Measurements from ENCODE around the gene ALDH1A3. TPM values are rescaled to one million over a fixed set of nuclear protein-coding genes. Genes with fewer than 3 reads are reported as not detected.

ALDH1A3 gene
- total RNA-seq, 1 experiment from 2014 or later = 14.0 TPM

- TF ChIP-seq ATF2 (CRISPR knock-in tag; IDR thresholded peaks at IDR 0.05; ENCODE audit: borderline replicate concordance, low read depth) = no peak
- no peak for TF ChIP-seq AR (CRISPR knock-in tag; IDR thresholded peaks at IDR 0.05)
- no peak for TF ChIP-seq ATF3 (CRISPR knock-in tag; conservative IDR thresholded peaks at IDR 0.05)
These were observed 16.1 kb downstream of the ALDH1A3 start (continued) for GRCh38 chr15:100895721-100896120.

- TF ChIP-seq MXD4 (CRISPR knock-in tag; IDR thresholded peaks at IDR 0.05; ENCODE audit: borderline replicate concordance) = no peak
- ATAC-seq (no peak), DNase-seq (ENCODE audit: low spot score) (no peak)
- POLR2A ChIA-PET = no interaction called here
- CTCF ChIA-PET = interaction anchor here (1.1 to 2.9 kb wide), 3 partner anchors 17 to 111 kb away, joined by 3 to 10 read pairs (median 7); no protein-coding TSS in a partner anchor
- no peaks in the 10 kb centered on the region for H3K36me3 Mint-ChIP-seq
- H3K27ac Mint-ChIP-seq = no peak overlapping the region
- peaks cover 7% of the 10 kb centered on the region; the same call in 1 of the 2 replicates for H3K4me1 Mint-ChIP-seq
- H3K27me3 Mint-ChIP-seq (ENCODE audit: low read depth) = no peaks in the 10 kb centered on the region
- no peaks in the 10 kb centered on the region for H3K9me3 Mint-ChIP-seq
- H3K4me3 Mint-ChIP-seq = no peak overlapping the region
These were observed 17.9 kb downstream of the ALDH1A3 start for GRCh38 chr15:100897221-100898151.

DNA sequence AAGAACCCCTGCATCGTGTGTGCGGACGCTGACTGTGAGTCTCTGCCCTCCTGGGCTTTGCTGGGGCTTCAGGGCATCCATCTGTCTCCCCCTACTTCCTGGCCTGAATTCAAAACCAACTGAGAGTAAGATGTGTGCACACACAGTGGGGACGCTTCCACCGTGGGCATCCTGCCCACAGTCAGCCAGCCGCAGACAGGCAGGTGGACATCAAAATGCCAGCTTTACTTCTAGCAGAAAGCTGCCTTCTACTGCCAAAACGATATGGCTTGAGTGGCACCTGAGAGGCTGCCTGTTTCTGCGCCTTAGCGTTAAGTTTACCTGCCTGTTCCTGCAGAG is 18.5 kb downstream of the ALDH1A3 start:
- Mint-ChIP-seq H3K27ac (no peak overlapping the region), H3K4me1 (peaks cover 7% of the 10 kb centered on the region; the same call in 1 of the 2 replicates), H3K27me3 (ENCODE audit: low read depth) (no peaks in the 10 kb centered on the region), H3K4me3 (no peak overlapping the region), H3K36me3 (no peaks in the 10 kb centered on the region), H3K9me3 (no peaks in the 10 kb centered on the region)
- no peak for ATAC-seq
- POLR2A ChIA-PET = no interaction called here
- no peak for DNase-seq (ENCODE audit: low spot score)
- CTCF ChIA-PET = interaction anchor here (1.1 to 2.9 kb wide), 5 partner anchors 17 to 111 kb away, joined by 3 to 10 read pairs (median 4); no protein-coding TSS in a partner anchor
- TF ChIP-seq GABPB1 (CRISPR knock-in tag; IDR thresholded peaks at IDR 0.05) (no peak), ZNF138 (CRISPR knock-in tag; conservative IDR thresholded peaks at IDR 0.05) (no peak), ELF4 (CRISPR knock-in tag; IDR thresholded peaks at IDR 0.05; ENCODE audit: low read depth) (no peak), ZBTB21 (CRISPR knock-in tag; IDR thresholded peaks at IDR 0.05; ENCODE audit: borderline replicate concordance) (no peak), ZNF281 (CRISPR knock-in tag; IDR thresholded peaks at IDR 0.05) (no peak), TP53 (CRISPR knock-in tag; IDR thresholded peaks at IDR 0.05) (no peak), ETV6 (CRISPR knock-in tag; IDR thresholded peaks at IDR 0.05) (no peak)
- TF ChIP-seq, protein P1, sequence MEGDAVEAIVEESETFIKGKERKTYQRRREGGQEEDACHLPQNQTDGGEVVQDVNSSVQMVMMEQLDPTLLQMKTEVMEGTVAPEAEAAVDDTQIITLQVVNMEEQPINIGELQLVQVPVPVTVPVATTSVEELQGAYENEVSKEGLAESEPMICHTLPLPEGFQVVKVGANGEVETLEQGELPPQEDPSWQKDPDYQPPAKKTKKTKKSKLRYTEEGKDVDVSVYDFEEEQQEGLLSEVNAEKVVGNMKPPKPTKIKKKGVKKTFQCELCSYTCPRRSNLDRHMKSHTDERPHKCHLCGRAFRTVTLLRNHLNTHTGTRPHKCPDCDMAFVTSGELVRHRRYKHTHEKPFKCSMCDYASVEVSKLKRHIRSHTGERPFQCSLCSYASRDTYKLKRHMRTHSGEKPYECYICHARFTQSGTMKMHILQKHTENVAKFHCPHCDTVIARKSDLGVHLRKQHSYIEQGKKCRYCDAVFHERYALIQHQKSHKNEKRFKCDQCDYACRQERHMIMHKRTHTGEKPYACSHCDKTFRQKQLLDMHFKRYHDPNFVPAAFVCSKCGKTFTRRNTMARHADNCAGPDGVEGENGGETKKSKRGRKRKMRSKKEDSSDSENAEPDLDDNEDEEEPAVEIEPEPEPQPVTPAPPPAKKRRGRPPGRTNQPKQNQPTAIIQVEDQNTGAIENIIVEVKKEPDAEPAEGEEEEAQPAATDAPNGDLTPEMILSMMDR (IDR thresholded peaks at IDR 0.05) = no peak
- TF ChIP-seq, protein P2, sequence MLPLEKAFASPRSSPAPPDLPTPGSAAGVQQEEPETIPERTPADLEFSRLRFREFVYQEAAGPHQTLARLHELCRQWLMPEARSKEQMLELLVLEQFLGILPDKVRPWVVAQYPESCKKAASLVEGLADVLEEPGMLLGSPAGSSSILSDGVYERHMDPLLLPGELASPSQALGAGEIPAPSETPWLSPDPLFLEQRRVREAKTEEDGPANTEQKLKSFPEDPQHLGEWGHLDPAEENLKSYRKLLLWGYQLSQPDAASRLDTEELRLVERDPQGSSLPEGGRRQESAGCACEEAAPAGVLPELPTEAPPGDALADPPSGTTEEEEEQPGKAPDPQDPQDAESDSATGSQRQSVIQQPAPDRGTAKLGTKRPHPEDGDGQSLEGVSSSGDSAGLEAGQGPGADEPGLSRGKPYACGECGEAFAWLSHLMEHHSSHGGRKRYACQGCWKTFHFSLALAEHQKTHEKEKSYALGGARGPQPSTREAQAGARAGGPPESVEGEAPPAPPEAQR (CRISPR knock-in tag; IDR thresholded peaks at IDR 0.05) = no peak
- TF ChIP-seq, protein P3, sequence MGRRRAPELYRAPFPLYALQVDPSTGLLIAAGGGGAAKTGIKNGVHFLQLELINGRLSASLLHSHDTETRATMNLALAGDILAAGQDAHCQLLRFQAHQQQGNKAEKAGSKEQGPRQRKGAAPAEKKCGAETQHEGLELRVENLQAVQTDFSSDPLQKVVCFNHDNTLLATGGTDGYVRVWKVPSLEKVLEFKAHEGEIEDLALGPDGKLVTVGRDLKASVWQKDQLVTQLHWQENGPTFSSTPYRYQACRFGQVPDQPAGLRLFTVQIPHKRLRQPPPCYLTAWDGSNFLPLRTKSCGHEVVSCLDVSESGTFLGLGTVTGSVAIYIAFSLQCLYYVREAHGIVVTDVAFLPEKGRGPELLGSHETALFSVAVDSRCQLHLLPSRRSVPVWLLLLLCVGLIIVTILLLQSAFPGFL (CRISPR knock-in tag; IDR thresholded peaks at IDR 0.05; ENCODE audit: borderline replicate concordance) = no peak
- TF ChIP-seq, protein P4, sequence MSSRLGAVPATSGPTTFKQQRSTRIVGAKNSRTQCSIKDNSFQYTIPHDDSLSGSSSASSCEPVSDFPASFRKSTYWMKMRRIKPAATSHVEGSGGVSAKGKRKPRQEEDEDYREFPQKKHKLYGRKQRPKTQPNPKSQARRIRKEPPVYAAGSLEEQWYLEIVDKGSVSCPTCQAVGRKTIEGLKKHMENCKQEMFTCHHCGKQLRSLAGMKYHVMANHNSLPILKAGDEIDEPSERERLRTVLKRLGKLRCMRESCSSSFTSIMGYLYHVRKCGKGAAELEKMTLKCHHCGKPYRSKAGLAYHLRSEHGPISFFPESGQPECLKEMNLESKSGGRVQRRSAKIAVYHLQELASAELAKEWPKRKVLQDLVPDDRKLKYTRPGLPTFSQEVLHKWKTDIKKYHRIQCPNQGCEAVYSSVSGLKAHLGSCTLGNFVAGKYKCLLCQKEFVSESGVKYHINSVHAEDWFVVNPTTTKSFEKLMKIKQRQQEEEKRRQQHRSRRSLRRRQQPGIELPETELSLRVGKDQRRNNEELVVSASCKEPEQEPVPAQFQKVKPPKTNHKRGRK (CRISPR knock-in tag; IDR thresholded peaks at IDR 0.05; ENCODE audit: borderline replicate concordance) = no peak
